Trophoblast cell (in vitro differentiated cells and primary cell): ENCODE data around the gene NKPD1.
A peak's percentile ranks its signal among the peaks of the same experiment; 100 is the strongest.

Source experiments
- DNase-seq, 2 donors: peaks; one replicate each; pipeline ENCODE4 v3.0.0-alpha.2; 2016
- H2AFZ ChIP-seq: 2 replicates; pipeline ENCODE4 v1.6.1; 2013; ENCODE audit warnings: low read length, moderate library complexity, mild to moderate bottlenecking; ENCODE audit not compliant: insufficient read depth, poor library complexity
- H2AK5ac ChIP-seq: 2 replicates; pipeline ENCODE4 v1.6.1; 2013; ENCODE audit warnings: mild to moderate bottlenecking, low read length
- H2BK120ac ChIP-seq: 2 replicates; pipeline ENCODE4 v1.6.1; 2013; ENCODE audit warnings: low read length, mild to moderate bottlenecking, moderate library complexity; ENCODE audit not compliant: insufficient read depth, poor library complexity
- H2BK12ac ChIP-seq: 2 replicates; pipeline ENCODE4 v1.6.1; 2013; ENCODE audit warnings: mild to moderate bottlenecking, low read length, moderate library complexity
- H2BK5ac ChIP-seq: 2 replicates; pipeline ENCODE4 v1.6.1; 2013; ENCODE audit warnings: low read length, low read depth, moderate library complexity, mild to moderate bottlenecking; ENCODE audit not compliant: poor library complexity
- H3K14ac ChIP-seq: 2 replicates; pipeline ENCODE4 v1.6.1; 2013; ENCODE audit warnings: mild to moderate bottlenecking, low read length
- H3K18ac ChIP-seq: 2 replicates; pipeline ENCODE4 v1.6.1; 2013; ENCODE audit warnings: mild to moderate bottlenecking, low read length
- H3K23ac ChIP-seq: 2 replicates; pipeline ENCODE4 v1.6.1; 2013; ENCODE audit warnings: low read length
- H3K27ac ChIP-seq: 2 replicates; pipeline ENCODE4 v1.5.1; 2013; ENCODE audit warnings: low read depth, mild to moderate bottlenecking, inconsistent platforms, low read length, moderate library complexity
- H3K27me3 ChIP-seq: 2 replicates; pipeline ENCODE4 v1.6.1; 2013; ENCODE audit warnings: inconsistent platforms, mild to moderate bottlenecking, low read length, moderate library complexity; ENCODE audit not compliant: insufficient read depth
- H3K36me3 ChIP-seq, 2 experiments: 1 replicate in 1 of 2; 2 replicates in 1 of 2; pipeline ENCODE4 v1.6.1; 2013; ENCODE audit warnings: low read length in 2 of 2, mild to moderate bottlenecking in 2 of 2, moderate library complexity in 1 of 2; ENCODE audit not compliant: insufficient read depth in 2 of 2, control insufficient read depth in 1 of 2
- H3K4ac ChIP-seq: 2 replicates; pipeline ENCODE4 v1.6.1; 2013; ENCODE audit warnings: low read depth, mild to moderate bottlenecking, low read length, moderate library complexity
- H3K4me1 ChIP-seq, 2 experiments: 1 replicate in 1 of 2; 2 replicates in 1 of 2; pipeline ENCODE4 v1.6.1; 2013; ENCODE audit warnings: low read length in 2 of 2, mild to moderate bottlenecking in 2 of 2, moderate library complexity in 1 of 2; ENCODE audit not compliant: insufficient read depth in 2 of 2, control insufficient read depth in 1 of 2
- H3K4me2 ChIP-seq: 2 replicates; pipeline ENCODE4 v1.6.1; 2013; ENCODE audit warnings: inconsistent platforms, mild to moderate bottlenecking, low read length, moderate library complexity
- H3K4me3 ChIP-seq: 2 replicates; pipeline ENCODE4 v1.5.1; 2013; ENCODE audit warnings: mild to moderate bottlenecking, low read depth, low read length, inconsistent platforms
- H3K79me1 ChIP-seq: one replicate; pipeline ENCODE4 v1.6.1; 2013; ENCODE audit warnings: low read length
- H3K79me2 ChIP-seq: 2 replicates; pipeline ENCODE4 v1.6.1; 2013; ENCODE audit warnings: low read length, mild to moderate bottlenecking; ENCODE audit not compliant: control insufficient read depth, insufficient read depth, poor library complexity
- H3K9ac ChIP-seq: 2 replicates; pipeline ENCODE4 v1.6.1; 2013; ENCODE audit warnings: mild to moderate bottlenecking, low read length
- H3K9me3 ChIP-seq: 2 replicates; pipeline ENCODE4 v1.6.1; 2013; ENCODE audit warnings: low read depth, mild to moderate bottlenecking, control low read depth, inconsistent platforms, low read length; ENCODE audit not compliant: insufficient read depth
- H4K12ac ChIP-seq: 2 replicates; pipeline ENCODE4 v1.6.1; 2013; ENCODE audit warnings: low read depth, mild to moderate bottlenecking, low read length, moderate library complexity
- H4K8ac ChIP-seq: 2 replicates; pipeline ENCODE4 v1.6.1; 2013; ENCODE audit warnings: low read depth, mild to moderate bottlenecking, low read length, moderate library complexity
- H4K91ac ChIP-seq: one replicate; pipeline ENCODE4 v1.6.1; 2013; ENCODE audit warnings: low read depth, mild to moderate bottlenecking, low read length, moderate library complexity
- WGBS: extraction: QIAGEN DNeasy Blood & Tissue Kit; methylation state at CpG from one replicate; pipeline ENCODE4 v1.1.7; 2013; ENCODE audit warnings: missing lambda C conversion rate; ENCODE audit not compliant: insufficient read length, insufficient coverage; ENCODE audit errors: extremely low coverage; 5-methylcytosine and 5-hydroxymethylcytosine counted together

Gene NKPD1

GRCh38 chr19:45123440-45123850 is 37.3 kb downstream of the NKPD1 start:
- DNase-seq: peak; percentile 94 to 96
- H2BK120ac ChIP-seq: no peak overlapping the region
- H3K9me3 ChIP-seq: no peaks in the 10 kb centered on the region
- H4K91ac ChIP-seq: no peak overlapping the region
- no peaks in the 10 kb centered on the region for H3K79me1 ChIP-seq
- H2BK12ac ChIP-seq: no peak overlapping the region
- no peak overlapping the region for H3K4ac ChIP-seq
- no peak overlapping the region for H3K18ac ChIP-seq
- no peak overlapping the region for H4K8ac ChIP-seq
- H2AK5ac ChIP-seq: no peak overlapping the region
- H2AFZ ChIP-seq: no peak overlapping the region
- H3K4me2 ChIP-seq: peak overlapping the region; percentile 17
- H3K79me2 ChIP-seq: peaks cover 8% of the 10 kb centered on the region
- no peak overlapping the region for H4K12ac ChIP-seq
- H2BK5ac ChIP-seq: no peak overlapping the region
- no CpG with 5 or more reads among the region's 9 CpGs for WGBS
- H3K27me3 ChIP-seq: no peaks in the 10 kb centered on the region
- H3K23ac ChIP-seq: no peak overlapping the region
- no peak overlapping the region for H3K4me3 ChIP-seq
- no peaks in the 10 kb centered on the region for H3K36me3 ChIP-seq
- no peak overlapping the region for H3K9ac ChIP-seq
- peaks cover 27 to 31% of the 10 kb centered on the region in 2 experiments for H3K4me1 ChIP-seq
- no peak overlapping the region for H3K27ac ChIP-seq
- no peak overlapping the region for H3K14ac ChIP-seq

GRCh38 chr19:45122832-45123231 is 38.0 kb downstream of the NKPD1 start:
- Histone ChIP-seq H3K9me3 (no peaks in the 10 kb centered on the region), H3K27ac (no peak overlapping the region), H3K79me2 (peaks cover 8% of the 10 kb centered on the region), H3K79me1 (no peaks in the 10 kb centered on the region), H3K36me3 (no peaks in the 10 kb centered on the region), H3K18ac (peak overlapping the region; percentile 41), H3K14ac (no peak overlapping the region), H2AFZ (no peak overlapping the region), H4K8ac (no peak overlapping the region), H2BK120ac (no peak overlapping the region), H3K4me3 (no peak overlapping the region), H3K4ac (no peak overlapping the region), H2BK5ac (no peak overlapping the region), H3K4me1 (peaks cover 27 to 31% of the 10 kb centered on the region in 2 experiments), H4K91ac (no peak overlapping the region), H4K12ac (no peak overlapping the region), H2BK12ac (no peak overlapping the region), H3K27me3 (no peaks in the 10 kb centered on the region), H2AK5ac (no peak overlapping the region), H3K4me2 (no peak overlapping the region), H3K23ac (no peak overlapping the region), H3K9ac (no peak overlapping the region)
- DNase-seq: no peak
- WGBS: no CpG with 5 or more reads among the region's 6 CpGs

GRCh38 chr19:45121827-45122345 is 38.9 kb downstream of the NKPD1 start:
- Histone ChIP-seq H2BK5ac (no peak overlapping the region), H4K8ac (no peak overlapping the region), H4K12ac (no peak overlapping the region), H3K79me2 (peaks cover 8% of the 10 kb centered on the region), H3K9ac (no peak overlapping the region), H3K36me3 (no peaks in the 10 kb centered on the region), H3K27ac (no peak overlapping the region), H3K27me3 (no peaks in the 10 kb centered on the region), H3K79me1 (no peaks in the 10 kb centered on the region), H2BK120ac (no peak overlapping the region), H3K4ac (no peak overlapping the region), H3K18ac (peak overlapping the region; percentile 42), H3K4me2 (no peak overlapping the region), H3K4me3 (no peak overlapping the region), H4K91ac (no peak overlapping the region), H2BK12ac (no peak overlapping the region), H3K4me1 (peaks cover 32 to 37% of the 10 kb centered on the region in 2 experiments), H3K23ac (no peak overlapping the region), H2AK5ac (no peak overlapping the region), H3K14ac (no peak overlapping the region), H3K9me3 (no peaks in the 10 kb centered on the region), H2AFZ (no peak overlapping the region)
- no CpG with 5 or more reads among the region's 11 CpGs for WGBS
- DNase-seq: peak; percentile 24 to 65

- Histone ChIP-seq H3K4me3 (no peak overlapping the region), H2BK5ac (no peak overlapping the region)
Measured at GRCh38 chr19:45119582-45119981, 41.2 kb downstream of the NKPD1 start.

More at GRCh38 chr19:45119582-45119981, 41.2 kb downstream of the NKPD1 start:
- no peak overlapping the region for H3K4me2 ChIP-seq
- H4K8ac ChIP-seq: no peak overlapping the region
- no peak overlapping the region for H2BK120ac ChIP-seq
- H3K36me3 ChIP-seq: no peaks in the 10 kb centered on the region
- H3K23ac ChIP-seq: no peak overlapping the region
- peaks cover 32 to 43% of the 10 kb centered on the region in 2 experiments for H3K4me1 ChIP-seq
- H3K27ac ChIP-seq: no peak overlapping the region
- H3K9me3 ChIP-seq: no peaks in the 10 kb centered on the region
- no peak overlapping the region for H2AK5ac ChIP-seq
- no peak overlapping the region for H4K12ac ChIP-seq
- no peak overlapping the region for H3K4ac ChIP-seq
- H3K79me1 ChIP-seq: no peaks in the 10 kb centered on the region
- no peak overlapping the region for H2AFZ ChIP-seq
- H2BK12ac ChIP-seq: no peak overlapping the region
- WGBS: no CpG with 5 or more reads among the region's 6 CpGs
- H3K27me3 ChIP-seq: no peaks in the 10 kb centered on the region
- H3K79me2 ChIP-seq: peaks cover 10% of the 10 kb centered on the region
- no peak overlapping the region for H4K91ac ChIP-seq
- no peak overlapping the region for H3K9ac ChIP-seq
- H3K14ac ChIP-seq: no peak overlapping the region
- H3K18ac ChIP-seq: no peak overlapping the region
- no peak for DNase-seq
